Endodermal cell (in vitro differentiated cells): Measurements from ENCODE around the gene SORCS2. TPM values are rescaled to one million over a fixed set of nuclear protein-coding genes. Genes with fewer than 3 reads are reported as not detected.

Source experiments
- DNase-seq: peaks from one replicate; pipeline ENCODE4 v3.0.0-alpha.2; 2017
- H3K27ac ChIP-seq: 2 replicates; pipeline ENCODE4 v1.5.1; 2013; ENCODE audit warnings: mild to moderate bottlenecking, low read depth, low read length, moderate library complexity
- H3K27me3 ChIP-seq: 2 replicates; pipeline ENCODE4 v1.6.1; 2013; ENCODE audit warnings: mild to moderate bottlenecking, low read length, moderate library complexity; ENCODE audit not compliant: insufficient read depth, control insufficient read depth, poor library complexity, severe bottlenecking
- H3K36me3 ChIP-seq: 2 replicates; pipeline ENCODE4 v1.7.0; 2013; ENCODE audit warnings: mild to moderate bottlenecking, low read length, moderate library complexity; ENCODE audit not compliant: control insufficient read depth, insufficient read depth
- H3K4me1 ChIP-seq: one replicate; pipeline ENCODE4 v1.7.0; 2013; ENCODE audit warnings: low read length; ENCODE audit not compliant: control insufficient read depth, insufficient read depth
- H3K4me3 ChIP-seq: 2 replicates; pipeline ENCODE4 v1.5.1; 2013; ENCODE audit warnings: mild to moderate bottlenecking, low read length, moderate library complexity
- H3K9ac ChIP-seq: 2 replicates; pipeline ENCODE4 v1.6.1; 2013; ENCODE audit warnings: mild to moderate bottlenecking, low read length, moderate library complexity; ENCODE audit not compliant: poor library complexity, severe bottlenecking; ENCODE audit errors: extremely low read depth
- H3K9me3 ChIP-seq: 2 replicates; pipeline ENCODE4 v1.6.1; 2013; ENCODE audit warnings: mild to moderate bottlenecking, low read length, moderate library complexity; ENCODE audit not compliant: control insufficient read depth
- H3K27ac Mint-ChIP-seq: 2 replicates; pipeline ENCODE4 v1.8.0; 2020; ENCODE audit warnings: mixed read lengths
- H3K27me3 Mint-ChIP-seq: 2 replicates; pipeline ENCODE4 v1.8.0; 2021; ENCODE audit warnings: mild to moderate bottlenecking, mixed read lengths; ENCODE audit not compliant: insufficient read depth
- H3K36me3 Mint-ChIP-seq: 2 replicates; pipeline ENCODE4 v1.8.0; 2020; ENCODE audit warnings: low read depth, mixed read lengths
- H3K4me1 Mint-ChIP-seq: 2 replicates; pipeline ENCODE4 v1.8.0; 2020; ENCODE audit warnings: mixed read lengths
- H3K4me3 Mint-ChIP-seq: 2 replicates; pipeline ENCODE4 v1.8.0; 2020; ENCODE audit warnings: mild to moderate bottlenecking, moderate library complexity, mixed read lengths
- H3K9me3 Mint-ChIP-seq: 2 replicates; pipeline ENCODE4 v1.8.0; 2020; ENCODE audit warnings: mild to moderate bottlenecking, mixed read lengths
- WGBS, 2 experiments: methylation state at CpG; one replicate each; pipeline versions ENCODE4 v1.1.5 to v1.1.7; 2013; ENCODE audit warnings: missing lambda C conversion rate in 2 of 2, mixed read lengths in 1 of 2; ENCODE audit not compliant: insufficient coverage in 1 of 2, insufficient read length in 1 of 2; 5-methylcytosine and 5-hydroxymethylcytosine counted together
- total RNA-seq, 2 donors: library from RNA; stranded (reverse); fragmentation: NEBNext Ultra II Directional in 1 of 2; extraction: Animal tissue kit (Norgen Biotek cat#: 25700) in 1 of 2; gene quantifications; 2 replicates in 1 of 2; 3 replicates in 1 of 2; pipeline ENCODE4 v1.2.1, GENCODE V29; 2021
- TF ChIP-seq, protein P1 (sequence below): fragments of 200-600 bp; sonication (generic); conservative IDR thresholded peaks from 2 replicates; pipeline ENCODE4 v1.5.0; 2021; ENCODE audit warnings: antibody characterized with exemption, mild to moderate bottlenecking

Gene SORCS2
- total RNA-seq, 2 donors from 2014 or later, result 1.4 to 1.9 TPM

DNA sequence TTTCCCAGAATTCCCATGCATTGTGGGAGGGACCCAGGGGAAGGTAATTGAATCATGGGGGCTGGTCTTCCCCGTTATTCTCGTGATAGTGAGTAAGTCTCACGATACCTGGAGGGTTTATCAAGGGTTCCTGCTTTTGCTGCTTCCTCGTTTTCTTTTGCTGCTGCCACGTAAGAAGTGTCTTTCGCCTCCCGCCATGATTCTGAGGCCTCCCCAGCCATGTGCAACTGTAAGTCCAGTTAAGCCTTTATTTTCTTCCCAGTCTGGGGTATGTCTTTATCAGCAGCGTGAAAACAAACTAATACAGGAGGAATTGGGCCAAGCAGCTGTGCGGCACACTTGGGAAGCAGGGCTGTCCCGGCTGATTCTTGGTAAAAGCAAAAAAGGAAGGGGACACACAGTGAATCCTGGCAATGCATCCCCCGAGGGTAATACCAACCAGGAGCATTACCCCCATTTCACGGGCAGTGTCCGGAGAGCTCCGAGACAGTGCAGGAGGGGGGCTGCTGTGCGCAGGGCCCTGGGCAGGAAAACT, 561.7 kb downstream of the SORCS2 start:
- Histone ChIP-seq H3K36me3 (peaks cover 5% of the 10 kb centered on the region), H3K4me1 (no peaks in the 10 kb centered on the region), H3K27ac (no peak overlapping the region), H3K27me3 (no peaks in the 10 kb centered on the region), H3K4me3 (no peak overlapping the region), H3K9ac (no peak overlapping the region), H3K9me3 (no peaks in the 10 kb centered on the region)
- Mint-ChIP-seq H3K36me3 (peaks cover 6% of the 10 kb centered on the region), H3K4me3 (no peak overlapping the region), H3K27me3 (peaks cover 2% of the 10 kb centered on the region), H3K9me3 (no peaks in the 10 kb centered on the region), H3K4me1 (peaks cover 8% of the 10 kb centered on the region), H3K27ac (no peak overlapping the region)
- TF ChIP-seq, protein P1, sequence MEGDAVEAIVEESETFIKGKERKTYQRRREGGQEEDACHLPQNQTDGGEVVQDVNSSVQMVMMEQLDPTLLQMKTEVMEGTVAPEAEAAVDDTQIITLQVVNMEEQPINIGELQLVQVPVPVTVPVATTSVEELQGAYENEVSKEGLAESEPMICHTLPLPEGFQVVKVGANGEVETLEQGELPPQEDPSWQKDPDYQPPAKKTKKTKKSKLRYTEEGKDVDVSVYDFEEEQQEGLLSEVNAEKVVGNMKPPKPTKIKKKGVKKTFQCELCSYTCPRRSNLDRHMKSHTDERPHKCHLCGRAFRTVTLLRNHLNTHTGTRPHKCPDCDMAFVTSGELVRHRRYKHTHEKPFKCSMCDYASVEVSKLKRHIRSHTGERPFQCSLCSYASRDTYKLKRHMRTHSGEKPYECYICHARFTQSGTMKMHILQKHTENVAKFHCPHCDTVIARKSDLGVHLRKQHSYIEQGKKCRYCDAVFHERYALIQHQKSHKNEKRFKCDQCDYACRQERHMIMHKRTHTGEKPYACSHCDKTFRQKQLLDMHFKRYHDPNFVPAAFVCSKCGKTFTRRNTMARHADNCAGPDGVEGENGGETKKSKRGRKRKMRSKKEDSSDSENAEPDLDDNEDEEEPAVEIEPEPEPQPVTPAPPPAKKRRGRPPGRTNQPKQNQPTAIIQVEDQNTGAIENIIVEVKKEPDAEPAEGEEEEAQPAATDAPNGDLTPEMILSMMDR, result no peak
- DNase-seq, result no peak
- 91 to 95% methylated on average over 12 to 15 of the region's 15 CpGs for WGBS, 2 experiments

DNA sequence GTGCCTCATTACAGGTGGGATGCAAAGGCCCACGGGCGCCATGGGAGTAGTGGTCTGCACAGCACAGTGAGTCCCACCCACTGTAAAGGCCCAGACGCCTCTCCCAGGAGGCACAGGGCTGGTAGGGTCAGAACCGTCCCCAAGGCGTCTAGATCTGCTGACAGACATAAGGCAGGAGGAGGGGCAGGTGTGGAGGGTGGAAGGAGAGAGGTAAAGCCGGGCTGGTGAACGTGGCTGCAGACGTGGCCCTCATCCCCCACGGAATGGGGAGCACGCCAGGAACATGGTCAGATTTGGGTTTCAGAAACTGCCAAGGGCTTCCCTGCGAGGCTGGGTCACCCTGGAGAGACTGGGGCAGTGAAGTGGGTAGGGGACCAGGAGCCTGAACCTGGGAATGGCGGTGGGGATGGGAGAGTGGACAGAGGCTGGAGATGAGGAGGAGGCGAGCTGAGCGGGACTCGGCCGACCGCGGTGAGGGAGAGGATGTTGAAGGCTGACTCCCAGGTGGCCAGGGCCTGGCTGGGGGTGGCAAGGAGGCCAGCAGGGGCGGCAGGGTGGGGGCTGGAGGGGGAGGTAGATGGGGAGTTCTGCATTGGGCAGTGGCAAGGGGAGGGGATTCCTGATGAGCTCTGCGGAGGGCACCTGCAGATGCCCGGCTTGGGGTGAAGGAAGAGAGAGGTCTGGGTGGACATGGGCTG, 562.4 kb downstream of the SORCS2 start:
- H3K36me3 Mint-ChIP-seq, result peaks cover 6% of the 10 kb centered on the region
- DNase-seq, result no peak
- H3K9ac ChIP-seq, result no peak overlapping the region
- 90 to 98% methylated on average over 10 to 21 of the region's 21 CpGs for WGBS, 2 experiments
- H3K9me3 ChIP-seq, result no peaks in the 10 kb centered on the region
- no peak overlapping the region for H3K4me3 Mint-ChIP-seq
- no peak overlapping the region for H3K4me3 ChIP-seq
- peaks cover 6% of the 10 kb centered on the region for H3K4me1 Mint-ChIP-seq
- H3K36me3 ChIP-seq, result peaks cover 8% of the 10 kb centered on the region
- H3K27me3 ChIP-seq, result no peaks in the 10 kb centered on the region
- H3K27me3 Mint-ChIP-seq, result peaks cover 2% of the 10 kb centered on the region
- no peaks in the 10 kb centered on the region for H3K9me3 Mint-ChIP-seq
- TF ChIP-seq, protein P1, result no peak
- H3K4me1 ChIP-seq, result no peaks in the 10 kb centered on the region
- H3K27ac ChIP-seq, result no peak overlapping the region
- no peak overlapping the region for H3K27ac Mint-ChIP-seq

DNA sequence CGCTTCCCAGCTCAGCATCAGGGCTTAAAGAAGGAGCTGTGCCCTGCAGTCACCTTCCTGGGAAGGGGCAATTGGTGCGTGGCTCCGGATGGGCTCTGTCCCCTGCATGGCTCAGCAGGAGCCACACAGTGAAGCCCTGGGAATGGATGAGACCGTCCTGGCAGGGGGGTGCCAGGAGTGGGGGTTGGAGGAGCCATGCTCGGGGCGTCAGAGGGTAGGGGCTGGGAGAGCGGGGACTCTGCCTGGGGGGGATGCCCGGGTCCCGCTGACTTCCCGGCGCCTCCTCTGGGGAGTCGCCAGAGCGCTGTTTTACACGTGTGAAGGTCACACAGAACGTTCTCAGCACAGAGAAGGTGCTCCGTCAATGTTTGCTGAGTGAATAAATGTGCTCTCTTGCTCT, 563.2 kb downstream of the SORCS2 start:
- H3K36me3 Mint-ChIP-seq, result peaks cover 10% of the 10 kb centered on the region

More for the DNA sequence above, 563.2 kb downstream of the SORCS2 start:
- Histone ChIP-seq H3K36me3 (peaks cover 17% of the 10 kb centered on the region), H3K27me3 (no peaks in the 10 kb centered on the region), H3K27ac (no peak overlapping the region), H3K4me1 (no peaks in the 10 kb centered on the region), H3K4me3 (no peak overlapping the region), H3K9me3 (no peaks in the 10 kb centered on the region), H3K9ac (no peak overlapping the region)
- no peak overlapping the region for H3K4me3 Mint-ChIP-seq
- TF ChIP-seq, protein P1, result no peak
- no peaks in the 10 kb centered on the region for H3K9me3 Mint-ChIP-seq
- DNase-seq, result no peak
- H3K27ac Mint-ChIP-seq, result no peak overlapping the region
- H3K4me1 Mint-ChIP-seq, result peaks cover 4% of the 10 kb centered on the region
- peaks cover 2% of the 10 kb centered on the region for H3K27me3 Mint-ChIP-seq
- 90 to 94% methylated on average over 14 to 16 of the region's 16 CpGs for WGBS, 2 experiments
